Adrenal gland (tissue), 12 donors: ENCODE data around the gene RBKS. TPM values are rescaled to one million over a fixed set of nuclear protein-coding genes. Genes with fewer than 3 reads are reported as not detected.

Experiments
- DNase-seq, 7 donors: peaks; one replicate each; pipeline ENCODE4 v3.0.0-alpha.2; 2019 to 2020
- H3K27ac ChIP-seq, 5 donors: fragments of 200-600 bp; sonication (generic) in 4 of 5; 1 replicate in 3 of 5; 2 replicates in 2 of 5; pipeline versions ENCODE4 v1.5.1 to v1.8.0; 2016 to 2020; ENCODE audit warnings: mild to moderate bottlenecking in 1 of 5
- H3K27me3 ChIP-seq: fragments of 200-600 bp; 2 replicates; pipeline ENCODE4 v1.8.0; 2021
- H3K36me3 ChIP-seq, 2 donors: fragments of 200-600 bp; replicated peaks in 1 of 2; 1 replicate in 1 of 2; 2 replicates in 1 of 2; pipeline versions ENCODE4 v1.5.1 to v1.8.0; 2018 to 2022
- H3K4me1 ChIP-seq, 2 donors: fragments of 200-600 bp; replicated peaks in 1 of 2; 1 replicate in 1 of 2; 2 replicates in 1 of 2; pipeline versions ENCODE4 v1.5.1 to v1.8.0; 2018 to 2021
- H3K4me3 ChIP-seq, 4 donors: fragments of 200-600 bp; sonication (generic) in 3 of 4; one replicate each; pipeline ENCODE4 v1.5.1; 2016 to 2018
- H3K9me3 ChIP-seq, 3 donors: fragments of 200-600 bp; sonication (generic) in 1 of 3; replicated peaks in 1 of 3; 1 replicate in 2 of 3; 2 replicates in 1 of 3; pipeline versions ENCODE4 v1.5.1 to v1.8.0; 2016 to 2021
- CTCF ChIP-seq, 6 experiments: fragments of 450-650 bp in 4 of 6; fragments of 200-600 bp in 2 of 6; sonication (generic) in 1 of 6; IDR thresholded peaks; 1 replicate in 5 of 6; 2 replicates in 1 of 6; pipeline versions ENCODE4 v1.5.1 to v1.8.0; 2016 to 2021; ENCODE audit warnings: antibody characterized with exemption in 6 of 6, mild to moderate bottlenecking in 2 of 6, moderate library complexity in 1 of 6
- POLR2A ChIP-seq, 2 donors: fragments of 450-650 bp; IDR thresholded peaks; one replicate each; pipeline ENCODE4 v1.6.1; 2017; ENCODE audit warnings: antibody characterized with exemption in 2 of 2, mild to moderate bottlenecking in 2 of 2, moderate library complexity in 1 of 2
- WGBS, 4 donors: extraction: QIAGEN DNeasy Blood & Tissue Kit in 2 of 4; methylation state at CpG; one replicate each; pipeline versions ENCODE4 v1.1.5 to v1.1.7; 2013 to 2017; 5-methylcytosine and 5-hydroxymethylcytosine counted together
- intact Hi-C, 2 donors: fragments of 100-400 bp; cut with DNase I; formaldehyde crosslinking; loops; one replicate each; pipeline versions ENCODE4 v1.14.1 to v1.15.0; 2022 to 2023
- polyA plus RNA-seq, 3 donors: library from polyadenylated mRNA; stranded (reverse); fragments of 200-250 nt in 2 of 3; fragments of 350-450 nt in 1 of 3; fragmentation: Illumina TruSeq in 1 of 3; extraction: RNeasy Lipid Tissue Mini Kit (QIAGEN cat#74804) in 1 of 3; gene quantifications; one replicate each; pipeline ENCODE4 v1.2.3, GENCODE V29; 2013 to 2014
- total RNA-seq, 9 donors: library from RNA; depleted of rRNA in 4 of 9; stranded (reverse); fragments of >200 nt in 4 of 9; fragments of 120-200 nt in 1 of 9; fragmentation: NEBNext Ultra II Directional in 1 of 9; extraction: Animal tissue kit (Norgen Biotek cat#: 25700) in 1 of 9; gene quantifications; one replicate each; pipeline versions ENCODE4 v1.1.0 to v1.2.4, GENCODE V29; 2013 to 2023
- donor health status: healthy with polysubstance abuse.
- donor health status: Bipolar disorder and iron deficiency.
- donor health status: DM: yes; HTN: yes; CAD: no.
- donor health status: DM: no; HTN: no; CAD: no.
- donor health status: DM: no; HTN: no; CAD: no.
- donor health status: DM: yes; HTN: yes; CAD: no.

Gene RBKS
- total and polyA plus RNA-seq, 12 donors = 9.1 to 54.4 (median 20.3) TPM

- intact Hi-C loops = no loop called here
- no peaks in the 10 kb centered on the region for H3K27me3 ChIP-seq
- TF ChIP-seq CTCF (IDR thresholded peaks at IDR 0.05) = no peak
- no peak for TF ChIP-seq POLR2A (IDR thresholded peaks at IDR 0.05)
- DNase-seq = no peak
- H3K36me3 ChIP-seq = no peaks in the 10 kb centered on the region
- H3K27ac ChIP-seq = peak overlapping the region; percentile 63 to 89 (median 80)
- no peak overlapping the region for H3K4me3 ChIP-seq
- H3K4me1 ChIP-seq = peaks cover 44 to 82% of the 10 kb centered on the region in 2 donors
- H3K9me3 ChIP-seq = no peaks in the 10 kb centered on the region
These were observed 25.7 kb upstream of the RBKS start for GRCh38 chr2:27915874-27916273.

- DNase-seq = peak in 2 of 7 donors; percentile 18 to 51
- Histone ChIP-seq H3K27ac (peak overlapping the region; percentile 63 to 89 (median 80)), H3K4me3 (no peak overlapping the region), H3K36me3 (no peaks in the 10 kb centered on the region), H3K27me3 (no peaks in the 10 kb centered on the region), H3K9me3 (no peaks in the 10 kb centered on the region), H3K4me1 (peaks cover 38 to 82% of the 10 kb centered on the region in 2 donors)
- 19 to 29% (median 25%) methylated on average over 5 of the region's 5 CpGs for WGBS, 4 donors
- intact Hi-C loops = no loop called here
- no peak for TF ChIP-seq CTCF (IDR thresholded peaks at IDR 0.05)
- TF ChIP-seq POLR2A (IDR thresholded peaks at IDR 0.05) = peak in 1 of 2 donors; percentile 54
These were observed 25.0 kb upstream of the RBKS start for GRCh38 chr2:27915191-27915590.

- peak overlapping the region; percentile 63 to 89 (median 80) for H3K27ac ChIP-seq
- TF ChIP-seq POLR2A (IDR thresholded peaks at IDR 0.05) (no peak), CTCF (IDR thresholded peaks at IDR 0.05) (no peak)
- H3K9me3 ChIP-seq = no peaks in the 10 kb centered on the region
- peaks cover 38 to 82% of the 10 kb centered on the region in 2 donors for H3K4me1 ChIP-seq
- no peak overlapping the region for H3K4me3 ChIP-seq
- H3K36me3 ChIP-seq = no peaks in the 10 kb centered on the region
- no peak for DNase-seq
- intact Hi-C loops = no loop called here
- no peaks in the 10 kb centered on the region for H3K27me3 ChIP-seq
These were observed 24.6 kb upstream of the RBKS start for GRCh38 chr2:27914805-27915175.

DNA sequence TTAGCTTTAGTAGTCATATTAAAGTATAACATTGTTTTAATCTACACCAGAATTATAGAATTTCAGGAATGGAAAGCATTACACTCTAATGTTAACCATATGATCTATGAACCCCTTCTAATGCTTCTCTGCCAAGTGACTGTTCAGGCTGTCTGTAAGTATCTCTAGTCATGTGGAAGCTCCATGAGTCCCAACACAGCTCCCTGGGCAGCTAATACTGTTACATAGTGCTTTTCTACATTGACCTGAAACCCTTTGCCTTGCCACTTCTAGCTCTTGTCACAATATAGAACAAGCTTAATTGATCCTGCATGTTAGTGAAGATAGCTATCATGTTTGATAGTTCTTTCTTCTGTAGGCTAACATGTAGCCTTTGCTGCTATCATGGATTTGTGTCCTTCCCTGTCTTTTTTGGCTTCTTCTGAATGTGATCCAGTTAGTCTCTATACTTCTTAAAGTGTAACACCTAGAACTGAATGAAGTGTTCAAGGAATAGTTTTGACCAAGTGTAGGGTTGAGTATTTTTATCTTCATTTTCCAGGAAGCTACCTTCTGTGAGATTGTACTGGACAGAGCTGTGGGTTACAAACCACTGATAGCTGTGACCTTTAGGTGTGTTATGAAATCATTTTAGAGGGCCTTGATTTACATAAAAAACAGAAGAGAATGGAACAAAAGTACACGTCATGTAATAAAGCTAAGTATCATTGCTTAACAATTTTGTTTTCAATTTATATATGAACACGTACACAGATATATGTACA, 24.0 kb upstream of the RBKS start:
- Histone ChIP-seq H3K27me3 (no peaks in the 10 kb centered on the region), H3K9me3 (no peaks in the 10 kb centered on the region), H3K27ac (peak overlapping the region; percentile 63 to 89 (median 80)), H3K36me3 (no peaks in the 10 kb centered on the region), H3K4me3 (no peak overlapping the region), H3K4me1 (peaks cover 44 to 83% of the 10 kb centered on the region in 2 donors)
- TF ChIP-seq POLR2A (IDR thresholded peaks at IDR 0.05) (no peak), CTCF (IDR thresholded peaks at IDR 0.05) (no peak)
- DNase-seq = no peak
- intact Hi-C loops = no loop called here
- 52 to 63% (median 61%) methylated on average over 2 of the region's 2 CpGs for WGBS, 4 donors
